Mucosa of stomach (tissue), 1 donor: Measurements from ENCODE around the gene PPP1R15B.

Source experiments
- H3K27me3 ChIP-seq: one replicate; pipeline ENCODE4 v1.7.0; 2013; ENCODE audit warnings: mild to moderate bottlenecking, low read length; ENCODE audit not compliant: control insufficient read depth, insufficient read depth
- H3K36me3 ChIP-seq: one replicate; pipeline ENCODE4 v1.7.0; 2013; ENCODE audit warnings: low read length; ENCODE audit not compliant: control insufficient read depth, insufficient read depth
- H3K4me1 ChIP-seq: one replicate; pipeline ENCODE4 v1.7.0; 2013; ENCODE audit warnings: mild to moderate bottlenecking, low read length; ENCODE audit not compliant: control insufficient read depth, insufficient read depth
- H3K4me3 ChIP-seq: one replicate; pipeline ENCODE4 v1.7.0; 2013; ENCODE audit warnings: low read length
- H3K9ac ChIP-seq: one replicate; pipeline ENCODE4 v1.7.0; 2013; ENCODE audit warnings: mild to moderate bottlenecking, low read length, moderate library complexity
- H3K9me3 ChIP-seq: one replicate; pipeline ENCODE4 v1.7.0; 2013; ENCODE audit warnings: mild to moderate bottlenecking, low read length, moderate library complexity; ENCODE audit not compliant: control insufficient read depth
- donor health status: Pancreatic carcinoma.

PPP1R15B gene

GRCh38 chr1:204377800-204378668, 33.6 kb downstream of the PPP1R15B start:
- Histone ChIP-seq H3K27me3 (peaks cover 5% of the 10 kb centered on the region), H3K9me3 (no peaks in the 10 kb centered on the region), H3K4me3 (peak overlapping the region; percentile 68), H3K36me3 (no peaks in the 10 kb centered on the region), H3K4me1 (peaks cover 34% of the 10 kb centered on the region), H3K9ac (peak overlapping the region; percentile 68)

- peaks cover 25% of the 10 kb centered on the region for H3K4me1 ChIP-seq
- peaks cover 5% of the 10 kb centered on the region for H3K27me3 ChIP-seq
- peak overlapping the region; percentile 68 for H3K9ac ChIP-seq
- H3K36me3 ChIP-seq = no peaks in the 10 kb centered on the region
- peak overlapping the region; percentile 68 for H3K4me3 ChIP-seq
- no peaks in the 10 kb centered on the region for H3K9me3 ChIP-seq
These were observed 34.5 kb downstream of the PPP1R15B start for GRCh38 chr1:204376919-204377799.

- Histone ChIP-seq H3K9ac (peak overlapping the region; percentile 48), H3K4me1 (peaks cover 24% of the 10 kb centered on the region), H3K9me3 (no peaks in the 10 kb centered on the region), H3K36me3 (no peaks in the 10 kb centered on the region), H3K27me3 (peaks cover 5% of the 10 kb centered on the region), H3K4me3 (no peak overlapping the region)
These were observed 35.2 kb downstream of the PPP1R15B start for GRCh38 chr1:204376465-204376864.

- no peaks in the 10 kb centered on the region for H3K9me3 ChIP-seq
- H3K4me3 ChIP-seq = no peak overlapping the region
- no peak overlapping the region for H3K9ac ChIP-seq
- peaks cover 24% of the 10 kb centered on the region for H3K4me1 ChIP-seq
- no peaks in the 10 kb centered on the region for H3K36me3 ChIP-seq
- peaks cover 5% of the 10 kb centered on the region for H3K27me3 ChIP-seq
These were observed 37.7 kb downstream of the PPP1R15B start for GRCh38 chr1:204373911-204374310.

GRCh38 chr1:204370176-204370575, 41.4 kb downstream of the PPP1R15B start:
- Histone ChIP-seq H3K9me3 (no peaks in the 10 kb centered on the region), H3K36me3 (peaks cover 3% of the 10 kb centered on the region), H3K27me3 (no peaks in the 10 kb centered on the region), H3K4me3 (no peak overlapping the region), H3K9ac (no peak overlapping the region), H3K4me1 (peaks cover 8% of the 10 kb centered on the region)

GRCh38 chr1:204368996-204369726, 42.5 kb downstream of the PPP1R15B start:
- H3K27me3 ChIP-seq = no peaks in the 10 kb centered on the region
- H3K36me3 ChIP-seq = peaks cover 3% of the 10 kb centered on the region
- H3K9me3 ChIP-seq = no peaks in the 10 kb centered on the region
- H3K4me3 ChIP-seq = no peak overlapping the region
- H3K4me1 ChIP-seq = peaks cover 12% of the 10 kb centered on the region
- no peak overlapping the region for H3K9ac ChIP-seq

GRCh38 chr1:204367956-204368355, 43.7 kb downstream of the PPP1R15B start:
- Histone ChIP-seq H3K4me3 (no peak overlapping the region), H3K4me1 (peaks cover 16% of the 10 kb centered on the region), H3K9ac (no peak overlapping the region), H3K9me3 (no peaks in the 10 kb centered on the region), H3K27me3 (no peaks in the 10 kb centered on the region), H3K36me3 (peaks cover 3% of the 10 kb centered on the region)

- Histone ChIP-seq H3K4me3 (no peak overlapping the region), H3K4me1 (peaks cover 22% of the 10 kb centered on the region), H3K9me3 (no peaks in the 10 kb centered on the region), H3K36me3 (peaks cover 3% of the 10 kb centered on the region), H3K27me3 (no peaks in the 10 kb centered on the region), H3K9ac (no peak overlapping the region)
These were observed 44.3 kb downstream of the PPP1R15B start for GRCh38 chr1:204367193-204367858.

GRCh38 chr1:204366759-204367158, 44.9 kb downstream of the PPP1R15B start:
- Histone ChIP-seq H3K4me3 (no peak overlapping the region), H3K27me3 (no peaks in the 10 kb centered on the region), H3K9me3 (no peaks in the 10 kb centered on the region), H3K9ac (no peak overlapping the region), H3K4me1 (peaks cover 27% of the 10 kb centered on the region), H3K36me3 (peaks cover 3% of the 10 kb centered on the region)

- H3K27me3 ChIP-seq = no peaks in the 10 kb centered on the region
- peak overlapping the region; percentile 65 for H3K4me3 ChIP-seq
- no peaks in the 10 kb centered on the region for H3K9me3 ChIP-seq
- peak overlapping the region; percentile 64 for H3K9ac ChIP-seq
- peaks cover 58% of the 10 kb centered on the region for H3K4me1 ChIP-seq
- H3K36me3 ChIP-seq = peaks cover under 1% of the 10 kb centered on the region
These were observed 48.1 kb downstream of the PPP1R15B start for GRCh38 chr1:204363335-204364114.

GRCh38 chr1:204362984-204363334, 48.7 kb downstream of the PPP1R15B start:
- Histone ChIP-seq H3K27me3 (no peaks in the 10 kb centered on the region), H3K4me3 (peak overlapping the region; percentile 65), H3K36me3 (no peaks in the 10 kb centered on the region), H3K9me3 (no peaks in the 10 kb centered on the region), H3K9ac (peak overlapping the region; percentile 64), H3K4me1 (peaks cover 64% of the 10 kb centered on the region)
